HG03457 (cell line): ENCODE data around the gene HBD.

Source experiments
- ATAC-seq: cut with Tn5 transposase; IDR thresholded peaks from one replicate; pipeline ENCODE4 v1.9.1; 2021; ENCODE audit warnings: moderate number of reproducible peaks; ENCODE audit not compliant: unreplicated experiment

The HBD gene

DNA sequence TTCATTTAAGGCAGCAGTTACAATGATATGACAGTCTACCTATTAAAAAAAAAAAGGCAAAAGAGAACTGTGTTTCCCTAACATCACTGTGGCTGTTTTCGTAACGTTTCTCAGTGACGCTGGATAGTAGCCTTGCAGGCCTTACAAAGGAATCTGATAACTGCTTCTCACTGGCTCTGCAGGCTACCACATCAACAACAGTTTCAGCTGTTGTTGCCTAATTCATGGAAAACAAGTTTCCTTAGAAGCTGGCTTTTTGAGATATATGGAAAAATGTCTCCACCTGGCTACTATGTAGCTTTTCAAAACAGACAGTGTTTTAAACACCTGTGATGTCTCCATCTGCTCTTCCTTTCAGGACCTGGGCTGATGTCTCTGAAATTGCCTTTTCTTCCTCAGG, 37.6 kb downstream of the HBD start:
- no peak for ATAC-seq

DNA sequence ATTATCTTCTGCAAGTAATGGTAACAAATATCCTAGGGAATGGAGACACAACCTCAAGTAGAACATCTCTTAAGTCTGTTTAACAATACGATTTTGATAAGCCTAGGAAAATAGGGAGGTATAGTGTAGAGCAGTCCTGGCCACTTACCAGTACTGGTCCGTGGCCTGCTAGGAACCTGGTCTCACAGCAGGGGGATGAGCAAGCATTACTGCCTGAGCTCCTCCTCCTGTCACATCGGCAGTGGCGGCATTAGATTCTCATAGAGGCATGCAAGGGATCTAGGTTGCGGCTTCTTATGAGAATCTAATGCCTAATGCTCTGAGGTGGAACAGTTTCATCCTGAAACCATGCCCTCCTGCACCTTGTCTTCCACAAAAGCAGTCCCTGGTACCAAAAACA, 38.2 kb downstream of the HBD start:
- no peak for ATAC-seq

DNA sequence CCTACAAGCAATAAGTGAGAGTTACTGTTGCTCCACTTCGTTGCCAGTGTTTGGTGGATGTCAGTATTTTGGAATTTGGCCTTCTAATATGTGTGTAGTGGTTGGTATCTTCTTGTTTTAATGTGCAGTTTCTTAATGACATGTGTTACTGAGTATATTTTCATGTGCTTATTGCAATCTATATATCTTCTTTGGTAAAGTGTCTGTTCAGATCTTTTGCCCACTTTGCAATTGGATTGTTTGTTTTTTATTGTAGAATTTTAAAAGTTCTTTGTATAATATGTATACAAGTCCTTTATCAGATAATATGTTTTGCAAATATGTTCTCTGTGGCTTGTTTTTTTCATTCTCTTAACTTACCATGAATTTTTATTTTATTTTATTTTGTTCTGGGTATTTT, 41.5 kb downstream of the HBD start:
- no peak for ATAC-seq

DNA sequence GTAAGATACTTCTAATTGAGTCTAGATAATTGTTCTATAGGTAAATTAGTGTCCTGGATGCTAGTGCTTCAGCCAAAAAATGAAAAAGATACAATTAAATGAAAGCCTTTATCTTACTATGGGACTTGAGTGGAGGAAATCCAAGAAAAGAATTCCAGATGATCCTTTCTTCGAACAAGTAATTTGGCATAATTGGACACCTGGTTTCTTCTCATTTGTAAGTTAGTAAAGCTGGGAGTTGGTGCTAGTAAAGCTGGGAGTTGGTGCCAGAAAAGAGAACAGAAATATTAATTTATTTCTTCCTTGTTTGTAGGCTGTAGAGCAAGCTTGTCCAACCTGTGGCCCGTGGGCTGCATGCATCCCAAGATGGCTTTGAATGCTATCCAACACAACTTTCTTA, 46.1 kb downstream of the HBD start:
- no peak for ATAC-seq
